Epithelial cell of prostate (primary cell): Measurements from ENCODE around the gene FMN2.
A peak's percentile ranks its signal among the peaks of the same experiment; 100 is the strongest.
"Not testable (repeated sequence)": the region's sequence is repeated elsewhere in the genome, so short reads cannot be mapped to it uniquely, and the experiment has no call there.

ENCODE experiments used
- DNase-seq: peaks from one replicate; pipeline ENCODE4 v3.0.0-alpha.2; 2011; ENCODE audit warnings: low read depth, low spot score
- H3K27ac ChIP-seq: fragments of 450-650 bp; 2 replicates; pipeline ENCODE4 v1.5.1; 2017; ENCODE audit warnings: mild to moderate bottlenecking

The FMN2 gene

GRCh38 chr1:240399381-240399780 lies 307.7 kb downstream of the FMN2 start:
- no peak for DNase-seq
- no peak overlapping the region for H3K27ac ChIP-seq

- no peak for DNase-seq
- no peak overlapping the region for H3K27ac ChIP-seq
Observed at GRCh38 chr1:240401731-240402130, 310.0 kb downstream of the FMN2 start.

DNA sequence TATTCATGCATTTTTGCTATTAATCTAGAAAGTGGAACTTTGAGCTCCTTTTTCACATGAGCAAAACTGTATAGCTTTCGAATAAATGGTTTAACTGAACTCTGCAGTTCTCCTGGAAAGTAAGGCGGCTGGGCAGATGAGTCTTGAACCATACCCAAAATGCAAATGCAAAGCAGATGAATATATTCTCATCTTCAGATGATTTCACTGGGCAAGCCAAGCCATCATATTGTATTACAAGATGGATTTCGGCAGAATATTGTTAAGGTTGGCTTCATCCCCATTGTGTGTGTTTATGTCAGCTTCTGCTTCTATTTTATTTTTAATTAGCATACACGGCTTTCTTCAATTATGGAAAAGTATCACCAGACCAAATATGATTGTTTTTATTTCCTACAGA lies 310.6 kb downstream of the FMN2 start:
- H3K27ac ChIP-seq, result no peak overlapping the region
- no peak for DNase-seq

DNA sequence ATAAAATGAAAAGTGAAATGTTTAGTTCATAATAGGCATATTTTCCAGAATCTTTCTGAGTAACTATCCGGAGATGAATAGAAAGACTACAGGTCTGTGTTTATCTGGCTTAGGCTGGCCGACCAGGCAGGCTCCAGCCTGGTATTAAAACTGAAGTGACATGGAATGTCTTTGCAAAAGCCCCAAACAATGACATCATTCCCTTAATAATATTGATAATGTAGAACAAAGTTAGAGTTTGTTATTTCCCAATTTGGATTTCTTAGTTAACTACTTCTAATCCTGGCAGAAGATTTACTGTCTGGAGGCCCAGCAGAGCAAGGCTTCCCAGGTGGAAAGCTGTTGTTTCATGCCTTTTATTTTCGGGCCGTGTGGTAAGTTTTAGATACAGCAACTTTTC lies 312.6 kb downstream of the FMN2 start:
- no peak overlapping the region for H3K27ac ChIP-seq
- no peak for DNase-seq

GRCh38 chr1:240405751-240406150 lies 314.1 kb downstream of the FMN2 start:
- DNase-seq, result no peak
- no peak overlapping the region for H3K27ac ChIP-seq

DNA sequence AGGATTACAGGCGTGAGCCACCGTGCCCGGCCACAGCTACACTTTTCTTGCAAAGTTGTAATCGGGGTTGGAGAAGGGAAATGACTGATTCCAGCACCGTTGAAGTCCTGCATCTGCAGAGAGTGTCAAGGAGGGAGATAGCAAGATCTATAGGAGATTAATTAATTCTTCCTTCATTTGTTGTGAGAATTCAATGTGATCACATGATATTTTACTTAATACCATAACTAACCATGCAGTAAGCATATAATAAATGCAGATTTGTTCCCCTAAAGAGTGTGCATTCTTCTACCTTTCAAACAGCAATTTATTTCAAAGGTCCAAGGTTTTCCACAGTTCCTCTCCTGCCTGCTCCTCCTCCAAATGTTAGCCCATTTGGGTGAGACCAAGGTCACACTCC lies 315.7 kb downstream of the FMN2 start:
- no peak for DNase-seq
- H3K27ac ChIP-seq, result no peak overlapping the region

- no peak overlapping the region for H3K27ac ChIP-seq
- DNase-seq, result no peak
Observed at GRCh38 chr1:240409615-240410014, 317.9 kb downstream of the FMN2 start.

GRCh38 chr1:240413732-240414131 lies 322.0 kb downstream of the FMN2 start:
- no peak overlapping the region for H3K27ac ChIP-seq
- DNase-seq, result no peak

DNA sequence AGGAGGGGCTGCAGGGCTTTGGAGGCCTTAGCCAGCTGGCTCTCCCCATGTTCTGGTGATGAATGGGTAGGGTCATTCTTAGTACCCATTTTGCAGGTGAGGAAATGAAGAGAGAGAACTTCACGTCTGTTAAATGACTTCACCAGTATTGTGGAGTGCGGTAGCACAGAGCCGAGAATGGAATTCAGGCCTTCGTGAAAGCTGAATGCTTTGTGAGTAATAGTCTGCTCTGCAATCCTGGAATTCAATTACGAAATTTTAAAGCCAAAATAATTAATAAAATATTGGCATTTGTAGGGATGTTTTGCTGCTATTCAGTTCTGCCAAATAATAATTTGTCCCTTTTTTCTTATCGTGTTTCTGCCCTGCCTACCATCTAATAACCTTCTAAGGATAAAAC lies 322.6 kb downstream of the FMN2 start:
- no peak overlapping the region for H3K27ac ChIP-seq
- DNase-seq, result no peak

- H3K27ac ChIP-seq, DNase-seq: not testable (repeated sequence)
Observed at GRCh38 chr1:240415011-240415410, 323.3 kb downstream of the FMN2 start.

DNA sequence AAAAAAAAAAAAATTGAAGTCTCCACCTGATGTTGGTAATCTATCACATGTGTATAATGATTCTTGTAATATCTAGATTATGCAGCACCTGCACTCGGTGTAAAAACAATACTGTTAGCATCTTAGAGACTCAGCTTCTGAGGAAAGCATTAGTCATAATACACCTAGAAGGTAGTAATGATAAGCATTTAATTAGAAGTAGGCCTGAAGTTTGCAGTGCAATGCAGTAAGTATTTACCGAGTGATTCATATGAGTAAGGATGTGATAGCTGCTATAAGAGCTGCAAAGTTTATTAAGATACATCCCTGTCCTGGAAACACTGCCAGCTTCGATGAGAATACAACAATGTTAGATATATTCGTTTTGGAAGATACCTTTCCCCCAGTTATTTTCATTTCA lies 323.8 kb downstream of the FMN2 start:
- no peak for DNase-seq
- no peak overlapping the region for H3K27ac ChIP-seq

DNA sequence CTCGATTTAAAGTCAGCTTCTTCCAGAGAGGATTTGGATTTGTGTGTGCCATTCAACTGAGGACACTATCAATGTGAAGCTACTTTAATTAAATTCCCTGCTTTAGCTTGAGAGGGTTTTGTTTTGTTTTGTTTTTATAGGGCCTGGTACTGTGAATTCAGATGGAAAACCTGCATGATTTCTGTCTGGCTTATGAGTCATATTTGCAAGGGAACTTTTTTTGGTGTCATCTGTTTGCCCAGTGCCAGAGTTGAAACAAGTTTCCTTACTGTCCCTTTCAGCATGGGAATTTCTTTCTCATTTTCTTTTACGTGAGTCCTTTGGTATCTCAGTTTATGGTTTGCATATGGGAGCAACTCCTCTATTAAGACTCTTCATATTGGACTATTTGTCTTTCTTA lies 325.6 kb downstream of the FMN2 start:
- no peak for DNase-seq

DNA sequence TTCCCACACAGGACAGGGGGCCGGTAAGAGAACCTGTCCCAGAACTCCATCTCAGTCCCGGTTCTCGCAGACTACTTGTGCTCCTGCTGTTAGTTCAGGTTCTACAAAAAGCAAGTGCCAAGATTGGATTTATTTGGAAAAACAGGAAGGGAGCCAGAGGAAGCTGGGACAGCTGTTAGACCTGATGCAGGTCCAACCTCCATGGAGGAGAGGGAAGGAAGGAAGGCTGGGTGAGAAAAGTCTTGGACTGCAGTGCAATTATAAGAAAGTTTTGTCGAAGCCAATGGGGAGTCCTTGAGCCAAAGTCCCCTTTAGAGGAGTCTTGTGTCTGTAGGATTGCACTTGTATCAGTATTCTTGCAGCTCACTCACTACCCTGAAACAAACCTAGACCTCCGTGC lies 329.1 kb downstream of the FMN2 start:
- H3K27ac ChIP-seq, result no peak overlapping the region
- DNase-seq, result no peak

More for the DNA sequence above, 325.6 kb downstream of the FMN2 start:
- no peak overlapping the region for H3K27ac ChIP-seq

DNA sequence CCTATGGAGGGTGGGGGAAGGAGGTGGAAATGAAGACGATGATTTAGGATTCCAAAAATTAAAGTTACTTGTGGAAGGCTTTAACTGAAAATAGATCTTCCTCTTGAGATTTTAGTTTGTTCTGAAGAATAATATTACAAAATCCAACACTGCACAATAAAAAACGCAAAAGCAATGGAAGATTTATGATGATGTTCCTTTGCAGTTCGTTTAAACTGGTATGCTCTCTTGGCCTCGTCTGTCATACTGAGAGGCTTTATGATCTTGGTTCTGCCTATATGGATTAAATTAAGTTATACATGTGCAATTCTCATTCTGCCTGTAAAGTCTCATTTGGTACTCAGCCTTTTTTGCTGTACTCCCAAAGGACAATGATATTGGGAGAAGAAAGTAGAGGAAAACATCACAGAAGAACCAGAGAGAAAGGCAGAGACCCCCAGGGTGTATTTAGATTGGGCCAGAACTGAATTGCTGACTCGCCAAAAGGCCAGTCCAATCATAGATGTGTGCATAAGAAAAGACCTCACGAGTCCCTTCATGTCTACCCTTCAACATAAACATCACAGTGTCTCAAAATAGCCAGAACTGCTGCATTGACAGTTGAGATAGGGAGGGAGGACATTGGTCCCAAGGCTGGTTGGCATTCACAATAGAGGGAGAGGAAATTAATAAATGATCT lies 331.7 kb downstream of the FMN2 start:
- H3K27ac ChIP-seq, result no peak overlapping the region
- DNase-seq, result no peak

DNA sequence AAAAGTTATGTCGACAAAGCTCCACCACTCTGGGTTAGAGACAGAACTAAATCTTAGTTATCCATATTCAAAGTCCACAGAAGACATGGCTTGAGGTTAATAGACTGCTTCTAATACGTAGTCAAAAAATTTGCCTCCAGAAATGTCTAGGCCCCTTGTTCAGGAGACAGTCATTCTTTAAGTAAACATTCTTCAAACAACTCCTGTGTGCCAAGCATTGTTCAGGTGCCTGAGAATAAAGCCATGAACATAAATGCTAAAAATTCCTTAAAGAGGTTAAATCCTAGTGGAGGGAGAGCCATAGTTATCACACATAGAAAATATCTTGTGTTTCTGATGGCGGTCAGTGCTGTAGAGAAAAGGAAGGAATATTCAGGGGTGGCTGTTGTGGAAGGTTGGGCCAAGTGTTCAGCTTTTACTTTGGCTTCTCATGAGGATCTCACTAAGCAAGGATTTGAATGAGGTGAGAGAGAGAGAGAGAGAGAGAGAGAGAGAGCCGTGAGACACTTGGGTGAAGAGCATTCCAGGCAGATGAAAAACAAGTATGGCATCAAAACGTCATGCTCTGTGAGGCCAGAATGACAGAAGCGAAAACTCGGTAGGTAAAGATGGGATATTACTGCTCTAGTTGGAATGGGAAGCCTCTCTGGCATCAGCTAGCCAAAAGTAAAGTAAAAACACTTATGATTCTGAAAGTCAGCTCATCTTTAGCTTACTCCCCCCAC lies 333.2 kb downstream of the FMN2 start:
- no peak for DNase-seq
- no peak overlapping the region for H3K27ac ChIP-seq

DNA sequence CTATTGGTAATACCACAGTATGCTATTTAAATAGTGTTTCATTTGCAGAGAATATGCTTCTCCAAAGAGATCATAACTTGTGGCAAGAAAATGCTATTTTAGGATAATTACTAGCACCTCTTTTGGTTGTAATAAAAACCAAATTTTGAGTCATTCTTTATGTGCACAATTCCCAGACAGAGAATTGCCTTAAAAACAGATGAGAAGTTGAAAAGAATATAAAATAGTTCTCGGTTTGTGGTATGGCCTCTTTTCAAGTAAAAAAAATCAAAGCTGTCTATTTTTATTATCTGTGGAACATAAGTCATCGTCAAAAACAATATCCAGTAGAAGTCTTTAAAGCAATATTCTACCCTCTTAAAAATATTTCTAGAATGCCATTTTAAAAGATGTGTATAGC lies 334.4 kb downstream of the FMN2 start:
- H3K27ac ChIP-seq, result no peak overlapping the region
- no peak for DNase-seq

GRCh38 chr1:240435996-240436566 lies 344.4 kb downstream of the FMN2 start:
- DNase-seq, result peak; percentile 3
- H3K27ac ChIP-seq, result no peak overlapping the region

DNA sequence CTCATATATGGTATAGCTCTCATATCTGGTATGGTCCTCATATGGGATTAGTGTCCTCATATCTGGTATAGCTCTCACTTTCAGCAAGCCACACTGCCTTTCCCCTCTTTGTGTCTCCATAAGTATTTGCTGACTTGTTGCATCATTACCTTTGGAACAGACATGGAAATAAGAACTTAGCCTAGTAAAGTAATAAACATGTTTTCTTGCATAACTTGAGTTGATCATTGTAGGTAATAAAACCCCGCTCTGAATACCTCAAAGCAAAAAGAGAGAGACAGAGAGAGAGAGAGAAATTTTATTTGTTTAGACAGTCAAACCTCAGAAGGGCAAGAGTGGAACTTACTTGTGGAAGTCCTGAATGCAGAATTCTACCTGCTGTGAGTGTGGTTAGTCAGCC lies 350.0 kb downstream of the FMN2 start:
- no peak for DNase-seq
- no peak overlapping the region for H3K27ac ChIP-seq

DNA sequence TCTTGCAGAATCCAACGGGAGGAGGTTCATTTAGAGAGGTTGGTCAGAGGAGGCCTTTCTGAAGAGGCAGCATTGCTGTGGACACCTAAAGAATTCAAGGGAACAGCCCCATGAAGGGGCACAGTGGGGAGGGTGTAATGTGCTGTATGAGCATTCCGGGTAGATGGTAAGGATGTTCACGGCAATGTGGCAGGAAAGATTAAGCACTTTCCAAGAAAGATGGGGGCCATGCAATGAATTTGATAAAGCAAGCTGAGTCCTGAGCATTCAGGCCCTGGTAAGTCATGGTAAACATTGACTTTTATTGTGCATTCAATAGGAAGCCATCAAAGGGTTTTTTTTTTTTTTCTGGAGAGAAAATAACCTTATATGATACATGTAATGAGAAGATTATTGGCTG lies 353.7 kb downstream of the FMN2 start:
- H3K27ac ChIP-seq, result no peak overlapping the region
- DNase-seq, result no peak

DNA sequence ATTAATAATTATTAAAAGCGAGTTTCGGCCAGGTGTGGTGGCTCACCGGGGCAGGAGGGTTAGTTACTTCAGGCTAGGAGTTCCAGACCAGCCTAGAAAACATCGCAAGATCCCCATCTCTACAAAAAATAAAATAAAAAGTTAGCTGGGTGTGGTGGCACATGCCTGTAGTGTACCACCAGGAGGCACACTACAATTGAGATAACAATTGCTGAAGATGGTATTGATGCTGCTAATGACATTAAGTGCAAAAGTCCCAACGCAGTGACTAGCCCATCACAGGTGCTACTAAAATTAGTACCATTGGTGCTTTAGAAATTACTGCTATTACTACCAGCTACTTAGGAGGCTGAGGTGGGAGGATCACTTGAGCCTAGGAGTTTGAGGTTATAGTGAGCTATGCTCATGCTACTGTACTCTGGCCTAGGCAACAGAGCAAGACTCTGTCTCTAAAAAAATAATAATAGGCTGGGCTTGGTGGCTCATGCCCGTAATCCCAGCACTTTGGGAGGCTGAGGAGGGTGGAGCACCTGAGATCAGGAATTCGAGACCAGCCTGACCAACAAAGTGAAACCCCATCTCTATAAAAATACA lies 363.6 kb downstream of the FMN2 start:
- DNase-seq, result no peak
- no peak overlapping the region for H3K27ac ChIP-seq

GRCh38 chr1:240457203-240457602 lies 365.5 kb downstream of the FMN2 start:
- no peak overlapping the region for H3K27ac ChIP-seq
- no peak for DNase-seq
